Measurements from ENCODE around the gene MYO5B.

- TF ChIP-seq CTCF (conservative IDR thresholded peaks at IDR 0.05; ENCODE audit: low read length) (no peak), EZH2phosphoT487 (IDR thresholded peaks at IDR 0.05; ENCODE audit: borderline replicate concordance, low read depth, low read length) (no peak)
Measured at GRCh38 chr18:49993299-49993698, 201.6 kb downstream of the MYO5B start.
